ENCODE measurements around the gene RAC2. TPM values are rescaled to one million over a fixed set of nuclear protein-coding genes. Genes with fewer than 3 reads are reported as not detected.

The RAC2 gene
- total and polyA plus RNA-seq, 2 of the 8 experiments (the other 6 are each of a cell fraction or from before 2014, with no cell fraction given), result 2.3 to 4.3 TPM

DNA sequence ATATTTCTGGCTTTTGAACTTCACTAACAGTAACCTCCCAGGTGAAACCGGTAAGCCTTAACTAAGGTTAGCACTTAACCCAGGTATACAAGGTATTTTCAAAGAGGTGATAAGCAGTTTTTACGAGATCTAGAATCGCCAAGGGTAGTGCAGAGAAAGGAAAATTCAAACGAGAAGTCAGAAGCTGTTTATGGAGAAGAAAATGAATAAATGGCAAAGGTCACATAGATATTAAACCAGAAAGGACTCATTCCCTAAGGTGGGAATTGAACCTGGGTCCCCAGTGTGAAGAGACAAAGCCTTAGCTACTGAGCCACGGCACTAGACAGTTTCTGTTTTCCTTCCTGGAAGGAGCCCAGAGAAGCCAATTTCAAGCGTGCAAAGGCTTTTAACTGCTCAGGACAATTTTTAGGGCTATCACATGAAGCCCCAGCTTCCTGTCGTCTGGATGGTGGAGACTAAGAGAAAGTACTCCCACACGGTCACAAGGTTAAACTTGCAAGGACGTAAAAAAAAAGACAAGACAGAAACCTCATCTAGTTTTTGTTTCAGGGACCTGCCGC is 50.4 kb downstream of the RAC2 start:
- H4K5ac ChIP-seq (ENCODE audit: insufficient read length, low read depth, low read length), result no peak overlapping the region
- no peak overlapping the region for H2BK12ac ChIP-seq (ENCODE audit: low read depth, low read length)
- H4K91ac ChIP-seq (replicated peaks; ENCODE audit: insufficient read length, low read length), result no peak overlapping the region
- H2BK5ac ChIP-seq (ENCODE audit: low read depth, low read length), result no peak overlapping the region
- no peak overlapping the region for H2BK20ac ChIP-seq (ENCODE audit: low read length)
- H3K27me3 ChIP-seq (replicated peaks in 1 of 4; ENCODE audit: control insufficient read depth in 3 of 4, extremely low read depth in 1 of 4, insufficient read depth in 3 of 4, low read length in 3 of 4), result no peaks in the 10 kb centered on the region
- H3K23me2 ChIP-seq (ENCODE audit: low read depth, low read length), result peaks cover under 1% of the 10 kb centered on the region; the same call in 1 of the 2 replicates
- no peaks in the 10 kb centered on the region for H3K79me1 ChIP-seq (ENCODE audit: low read depth, low read length)
- H3K56ac ChIP-seq (replicated peaks; ENCODE audit: insufficient read length, low read depth, low read length), result no peak overlapping the region
- WGBS, 2 experiments (ENCODE audit: extremely low coverage in 1 of 2, insufficient coverage in 1 of 2, insufficient read length in 1 of 2, insufficient replicate concordance in 2 of 2, low coverage in 1 of 2, low lambda C conversion rate in 2 of 2, missing lambda C conversion rate in 1 of 2), result 91% methylated on average over 10 of the region's 10 CpGs; no CpG with 5 or more reads in 1 of the 2 experiments
- H3K9me3 ChIP-seq (ENCODE audit: insufficient read depth in 2 of 2, low read depth in 1 of 2, low read length in 1 of 2), result peaks cover 4 to 6% of the 10 kb centered on the region in 2 experiments; a peak in 3 of 4 replicates
- TF ChIP-seq, protein P1, sequence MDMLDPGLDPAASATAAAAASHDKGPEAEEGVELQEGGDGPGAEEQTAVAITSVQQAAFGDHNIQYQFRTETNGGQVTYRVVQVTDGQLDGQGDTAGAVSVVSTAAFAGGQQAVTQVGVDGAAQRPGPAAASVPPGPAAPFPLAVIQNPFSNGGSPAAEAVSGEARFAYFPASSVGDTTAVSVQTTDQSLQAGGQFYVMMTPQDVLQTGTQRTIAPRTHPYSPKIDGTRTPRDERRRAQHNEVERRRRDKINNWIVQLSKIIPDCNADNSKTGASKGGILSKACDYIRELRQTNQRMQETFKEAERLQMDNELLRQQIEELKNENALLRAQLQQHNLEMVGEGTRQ (IDR thresholded peaks at IDR 0.05; ENCODE audit: low read length), result no peak
- TF ChIP-seq TBP (IDR thresholded peaks at IDR 0.05; ENCODE audit: low read depth, low read length) (peak; percentile 93), RXRA (IDR thresholded peaks at IDR 0.05; ENCODE audit: insufficient read depth, low read depth, low read length) (no peak), SAP30 (IDR thresholded peaks at IDR 0.05; ENCODE audit: insufficient read depth, insufficient replicate concordance, low read length) (no peak)
- no peak overlapping the region for H3K9ac ChIP-seq (replicated peaks in 1 of 4; ENCODE audit: extremely low read depth in 1 of 4, low read depth in 3 of 4, low read length in 3 of 4)
- no peak overlapping the region for H3K18ac ChIP-seq (ENCODE audit: extremely low read depth, low read length)
- H2AK5ac ChIP-seq (ENCODE audit: low read depth, low read length), result no peak overlapping the region
- H4K20me1 ChIP-seq (replicated peaks in 1 of 2; ENCODE audit: control insufficient read depth in 1 of 2, insufficient read depth in 2 of 2, low read length in 2 of 2), result peaks cover 0 to 4% of the 10 kb centered on the region in 2 experiments
- H4K8ac ChIP-seq (ENCODE audit: extremely low read depth, insufficient read depth, low read length), result no peak overlapping the region
- ChIA-PET POLR2A (ENCODE audit: partially characterized antibody) (no interaction called here), CTCF (ENCODE audit: partially characterized antibody) (interaction anchor here (0.8 to 1.7 kb wide), 4 partner anchors 20 to 147 kb away, joined by 3 to 6 read pairs (median 4); no protein-coding TSS in a partner anchor)
- H3K23ac ChIP-seq (ENCODE audit: insufficient read length), result no peak overlapping the region
- DNase-seq (ENCODE audit: low read depth in 1 of 2, low spot score in 2 of 2) (no peak), FAIRE-seq (no peak)
- no peak overlapping the region for H3K4ac ChIP-seq (replicated peaks; ENCODE audit: insufficient read length, low read depth, low read length)
- H3K79me2 ChIP-seq (ENCODE audit: control insufficient read depth in 1 of 2, insufficient read depth in 2 of 2, low read length in 2 of 2), result no peaks in the 10 kb centered on the region
- H3K14ac ChIP-seq (ENCODE audit: insufficient read length), result no peak overlapping the region
- H3K4me3 ChIP-seq (ENCODE audit: extremely low read depth in 1 of 4, insufficient read depth in 2 of 4, low read depth in 3 of 4, low read length in 4 of 4), result no peak overlapping the region
- no peak overlapping the region for H3K27ac ChIP-seq (ENCODE audit: low read depth, low read length)
- peaks cover 0 to 8% (median 0%) of the 10 kb centered on the region in 4 experiments; a peak in 2 of 8 replicates for H3K36me3 ChIP-seq (ENCODE audit: control insufficient read depth in 2 of 4, insufficient read depth in 4 of 4, low read length in 3 of 4)
- H2BK15ac ChIP-seq (ENCODE audit: low read length), result no peak overlapping the region
- H3K4me2 ChIP-seq (ENCODE audit: insufficient read depth in 1 of 2, low read depth in 2 of 2, low read length in 2 of 2), result no peak overlapping the region
- peaks cover 6 to 20% (median 11%) of the 10 kb centered on the region in 4 experiments for H3K4me1 ChIP-seq (replicated peaks in 1 of 4; ENCODE audit: control insufficient read depth in 3 of 4, insufficient read depth in 4 of 4, low read length in 3 of 4)
- H2AFZ ChIP-seq (ENCODE audit: low read length), result no peak overlapping the region
- H2BK120ac ChIP-seq (replicated peaks; ENCODE audit: low read depth, low read length), result no peak overlapping the region
